Hepatocyte (in vitro differentiated cells): ENCODE data around the gene RPAIN. TPM values are rescaled to one million over a fixed set of nuclear protein-coding genes. Genes with fewer than 3 reads are reported as not detected.
A peak's percentile ranks its signal among the peaks of the same experiment; 100 is the strongest.

Experiments
- DNase-seq: peaks from one replicate; pipeline ENCODE4 v3.0.0-alpha.2; 2016; ENCODE audit warnings: low spot score
- H2AFZ ChIP-seq: fragments of 200-600 bp; sonication (generic); 2 replicates; pipeline ENCODE4 v1.6.0; 2016; ENCODE audit warnings: antibody characterized with exemption, mild to moderate bottlenecking
- H3K27ac ChIP-seq: fragments of 200-600 bp; sonication (generic); 2 replicates; pipeline ENCODE4 v1.5.1; 2016; ENCODE audit warnings: mild to moderate bottlenecking
- H3K27me3 ChIP-seq: fragments of 200-600 bp; sonication (generic); 2 replicates; pipeline ENCODE4 v1.6.1; 2016
- H3K36me3 ChIP-seq: fragments of 200-600 bp; sonication (generic); replicated peaks from 2 replicates; pipeline ENCODE4 v1.5.1; 2016; ENCODE audit warnings: low read depth; ENCODE audit not compliant: insufficient read depth
- H3K4me1 ChIP-seq: fragments of 200-600 bp; sonication (generic); 2 replicates; pipeline ENCODE4 v1.5.1; 2016; ENCODE audit warnings: mild to moderate bottlenecking, moderate library complexity; ENCODE audit not compliant: insufficient read depth
- H3K4me2 ChIP-seq: fragments of 200-600 bp; sonication (generic); 2 replicates; pipeline ENCODE4 v1.6.0; 2016
- H3K4me3 ChIP-seq: fragments of 200-600 bp; sonication (generic); 2 replicates; pipeline ENCODE4 v1.5.1; 2016; ENCODE audit warnings: mild to moderate bottlenecking
- H3K79me2 ChIP-seq: fragments of 200-600 bp; sonication (generic); 2 replicates; pipeline ENCODE4 v1.6.0; 2017; ENCODE audit warnings: mild to moderate bottlenecking
- H3K9me2 ChIP-seq: fragments of 200-600 bp; sonication (generic); replicated peaks from 2 replicates; pipeline ENCODE4 v1.6.0; 2017; ENCODE audit warnings: mild to moderate bottlenecking; ENCODE audit not compliant: insufficient read depth
- H3K9me3 ChIP-seq: fragments of 200-600 bp; sonication (generic); 2 replicates; pipeline ENCODE4 v1.5.1; 2016; ENCODE audit warnings: low read depth, mild to moderate bottlenecking
- H4K20me1 ChIP-seq: fragments of 200-600 bp; sonication (generic); 2 replicates; pipeline ENCODE4 v1.6.0; 2016; ENCODE audit warnings: mild to moderate bottlenecking; ENCODE audit not compliant: insufficient read depth, poor library complexity, severe bottlenecking
- CTCF ChIP-seq: fragments of 200-600 bp; sonication (generic); IDR thresholded peaks from 2 replicates; pipeline ENCODE4 v1.5.1; 2016; ENCODE audit warnings: antibody characterized with exemption, mild to moderate bottlenecking; ENCODE audit not compliant: poor library complexity
- EZH2 ChIP-seq: fragments of 200-600 bp; sonication (generic); IDR thresholded peaks from 2 replicates; pipeline ENCODE4 v1.6.1; 2016; ENCODE audit warnings: antibody characterized with exemption, mild to moderate bottlenecking, borderline replicate concordance
- EZH2phosphoT487 ChIP-seq: fragments of 200-600 bp; sonication (generic); IDR thresholded peaks from one replicate; pipeline ENCODE4 v1.6.1; 2018; ENCODE audit warnings: antibody characterized with exemption, mild to moderate bottlenecking, low read depth, moderate library complexity; ENCODE audit not compliant: unreplicated experiment, severe bottlenecking
- WGBS: methylation state at CpG from one replicate; pipeline ENCODE4 v1.1.6; 2016; ENCODE audit warnings: low lambda C conversion rate; ENCODE audit errors: missing lambda C conversion rate; 5-methylcytosine and 5-hydroxymethylcytosine counted together
- polyA plus RNA-seq: library from polyadenylated mRNA; unstranded; fragments of >200 nt; fragmentation: Nextera tagmentation; extraction: Ambion mirVana; gene quantifications from 2 replicates; pipeline ENCODE4 v1.2.1, GENCODE V29; 2016
- total RNA-seq: library from RNA; depleted of rRNA; stranded (reverse); fragments of >200 nt; gene quantifications from 2 replicates; pipeline ENCODE4 v1.2.3, GENCODE V29; 2014

The RPAIN gene
- total and polyA plus RNA-seq, 2 experiments from 2014 or later, result 51.6 to 57.6 TPM

- WGBS, result 85% methylated on average over 5 of the region's 5 CpGs
- peak; percentile 38 for DNase-seq
- no peak overlapping the region for H3K4me2 ChIP-seq
- H2AFZ ChIP-seq, result no peak overlapping the region
- H3K79me2 ChIP-seq, result no peaks in the 10 kb centered on the region
- no peaks in the 10 kb centered on the region for H3K27me3 ChIP-seq
- H4K20me1 ChIP-seq, result no peaks in the 10 kb centered on the region
- H3K4me3 ChIP-seq, result no peak overlapping the region
- TF ChIP-seq CTCF (no peak), EZH2phosphoT487 (no peak), EZH2 (no peak)
- H3K27ac ChIP-seq, result peak overlapping the region; percentile 52
- no peaks in the 10 kb centered on the region for H3K9me3 ChIP-seq
- no peaks in the 10 kb centered on the region for H3K9me2 ChIP-seq
- no peaks in the 10 kb centered on the region for H3K4me1 ChIP-seq
- H3K36me3 ChIP-seq, result no peaks in the 10 kb centered on the region
These were observed 28.3 kb upstream of the RPAIN start for GRCh38 chr17:5391678-5392077.

- no peak for TF ChIP-seq EZH2
- TF ChIP-seq CTCF, result no peak
- no peak for TF ChIP-seq EZH2phosphoT487
These were observed 23.4 kb upstream of the RPAIN start for GRCh38 chr17:5396612-5397011.

GRCh38 chr17:5399767-5400166, 20.2 kb upstream of the RPAIN start:
- peaks cover 11% of the 10 kb centered on the region for H3K36me3 ChIP-seq
- H3K4me2 ChIP-seq, result no peak overlapping the region
- H2AFZ ChIP-seq, result no peak overlapping the region
- no peak overlapping the region for H3K4me3 ChIP-seq
- H3K27me3 ChIP-seq, result no peaks in the 10 kb centered on the region
- no peak overlapping the region for H3K27ac ChIP-seq
- no peaks in the 10 kb centered on the region for H3K4me1 ChIP-seq
- H3K79me2 ChIP-seq, result peaks cover 3% of the 10 kb centered on the region
- WGBS, result 90% methylated on average over 6 of the region's 6 CpGs
- H3K9me3 ChIP-seq, result no peaks in the 10 kb centered on the region
- no peaks in the 10 kb centered on the region for H3K9me2 ChIP-seq
- H4K20me1 ChIP-seq, result no peaks in the 10 kb centered on the region
- TF ChIP-seq EZH2phosphoT487 (no peak), CTCF (no peak), EZH2 (no peak)
- DNase-seq, result no peak

More at GRCh38 chr17:5396612-5397011, 23.4 kb upstream of the RPAIN start:
- Histone ChIP-seq H2AFZ (no peak overlapping the region), H4K20me1 (no peaks in the 10 kb centered on the region), H3K27me3 (no peaks in the 10 kb centered on the region), H3K36me3 (peaks cover 8% of the 10 kb centered on the region), H3K79me2 (peaks cover 3% of the 10 kb centered on the region), H3K27ac (no peak overlapping the region), H3K4me1 (no peaks in the 10 kb centered on the region), H3K9me3 (no peaks in the 10 kb centered on the region), H3K4me3 (no peak overlapping the region), H3K4me2 (no peak overlapping the region), H3K9me2 (no peaks in the 10 kb centered on the region)
- DNase-seq, result no peak
- WGBS, result 97% methylated on average over 2 of the region's 2 CpGs

- no peak overlapping the region for H2AFZ ChIP-seq
- no peak overlapping the region for H3K4me2 ChIP-seq
- H3K27ac ChIP-seq, result peak overlapping the region; percentile 28
- WGBS, result 65% methylated on average over 4 of the region's 4 CpGs
- peaks cover 9% of the 10 kb centered on the region for H3K36me3 ChIP-seq
- TF ChIP-seq EZH2 (no peak), EZH2phosphoT487 (no peak), CTCF (no peak)
- H3K4me1 ChIP-seq, result no peaks in the 10 kb centered on the region
- H4K20me1 ChIP-seq, result no peaks in the 10 kb centered on the region
- H3K4me3 ChIP-seq, result no peak overlapping the region
- H3K79me2 ChIP-seq, result peaks cover 12% of the 10 kb centered on the region
- peak; percentile 9 for DNase-seq
- H3K27me3 ChIP-seq, result no peaks in the 10 kb centered on the region
- no peaks in the 10 kb centered on the region for H3K9me2 ChIP-seq
- H3K9me3 ChIP-seq, result no peaks in the 10 kb centered on the region
These were observed 14.6 kb upstream of the RPAIN start for GRCh38 chr17:5405400-5405799.
